Stomach smooth muscle (tissue), 2 donors: Measurements from ENCODE around the gene ANKFN1.

Source experiments
- H3K27ac ChIP-seq: one replicate; pipeline ENCODE4 v1.7.0; 2013; ENCODE audit warnings: mild to moderate bottlenecking, low read length, inconsistent platforms
- H3K27me3 ChIP-seq, 2 donors: one replicate each; pipeline ENCODE4 v1.7.0; 2013; ENCODE audit warnings: low read length in 2 of 2; ENCODE audit not compliant: insufficient read depth in 2 of 2, control insufficient read depth in 1 of 2
- H3K36me3 ChIP-seq, 2 donors: one replicate each; pipeline ENCODE4 v1.7.0; 2013; ENCODE audit warnings: low read length in 2 of 2; ENCODE audit not compliant: control insufficient read depth in 2 of 2, insufficient read depth in 2 of 2
- H3K4me1 ChIP-seq: one replicate; pipeline ENCODE4 v1.7.0; 2013; ENCODE audit warnings: low read length; ENCODE audit not compliant: control insufficient read depth, insufficient read depth
- H3K4me3 ChIP-seq, 2 donors: one replicate each; pipeline ENCODE4 v1.7.0; 2013; ENCODE audit warnings: low read length in 2 of 2
- H3K9ac ChIP-seq, 2 donors: one replicate each; pipeline ENCODE4 v1.7.0; 2013; ENCODE audit warnings: low read length in 2 of 2, mild to moderate bottlenecking in 1 of 2
- H3K9me3 ChIP-seq, 2 donors: one replicate each; pipeline ENCODE4 v1.7.0; 2013; ENCODE audit warnings: low read length in 2 of 2; ENCODE audit not compliant: control insufficient read depth in 2 of 2
- donor health status: healthy.
- donor health status: Pancreatic carcinoma.

The ANKFN1 gene

DNA sequence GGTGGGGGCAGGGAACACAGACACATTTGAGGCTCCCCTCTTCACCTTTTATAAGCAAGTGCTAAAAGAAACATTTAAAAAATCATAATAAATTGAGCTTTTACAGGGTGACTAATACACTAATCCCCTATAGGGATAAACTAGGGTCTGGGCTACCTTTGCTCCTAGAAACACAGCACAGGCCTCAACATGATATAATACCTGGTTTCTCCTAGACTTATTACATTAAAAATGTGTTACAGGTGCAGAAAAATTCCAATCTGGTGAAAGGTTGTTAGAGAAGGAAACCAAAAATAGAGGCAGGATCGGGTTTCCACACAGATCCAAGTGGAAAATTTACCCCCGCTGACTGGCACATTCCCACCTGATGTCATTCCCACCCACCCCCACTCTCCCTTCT lies 315.6 kb downstream of the ANKFN1 start:
- no peaks in the 10 kb centered on the region for H3K4me1 ChIP-seq
- no peaks in the 10 kb centered on the region for H3K9me3 ChIP-seq
- no peak overlapping the region for H3K9ac ChIP-seq
- no peaks in the 10 kb centered on the region for H3K36me3 ChIP-seq
- no peak overlapping the region for H3K27ac ChIP-seq
- H3K27me3 ChIP-seq = no peaks in the 10 kb centered on the region
- H3K4me3 ChIP-seq = no peak overlapping the region

DNA sequence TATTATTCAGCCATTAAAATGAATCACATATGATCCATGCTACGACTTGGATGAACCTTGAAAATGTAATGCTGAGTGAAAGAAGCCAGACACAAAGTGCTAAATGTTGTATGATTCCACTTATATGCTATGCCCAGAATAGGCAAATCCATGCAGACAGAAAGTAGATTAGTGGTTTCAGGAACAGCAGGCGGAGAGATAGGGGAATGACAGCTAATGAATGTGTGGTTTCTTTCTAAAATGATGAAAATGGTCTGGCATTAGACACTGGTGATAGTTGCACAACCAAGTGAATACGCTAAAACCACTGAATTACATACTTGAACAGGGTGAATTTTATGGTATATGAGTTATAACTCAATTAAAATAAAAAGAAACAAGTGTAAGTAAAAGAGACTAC lies 318.4 kb downstream of the ANKFN1 start:
- no peaks in the 10 kb centered on the region for H3K36me3 ChIP-seq
- H3K4me1 ChIP-seq = no peaks in the 10 kb centered on the region
- no peaks in the 10 kb centered on the region for H3K27me3 ChIP-seq
- no peak overlapping the region for H3K9ac ChIP-seq
- no peak overlapping the region for H3K27ac ChIP-seq
- H3K9me3 ChIP-seq = no peaks in the 10 kb centered on the region
- no peak overlapping the region for H3K4me3 ChIP-seq

DNA sequence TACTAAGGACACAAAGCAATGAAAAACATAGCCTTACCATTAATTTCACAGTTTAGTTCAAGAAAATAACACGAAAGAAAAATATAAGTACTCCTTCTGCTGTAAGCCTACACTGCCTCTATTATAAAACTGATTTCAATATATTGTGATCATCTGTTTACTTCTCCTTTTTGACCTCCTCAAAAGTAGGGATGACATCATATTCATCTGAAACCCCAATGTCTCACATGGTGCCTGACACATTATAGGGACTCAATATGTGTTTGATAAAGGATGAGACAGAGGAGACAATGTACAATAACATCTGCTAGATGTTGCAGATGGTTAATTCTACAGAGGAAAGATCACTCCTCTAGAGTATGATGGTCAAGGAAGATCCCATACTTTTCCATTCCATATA lies 321.8 kb downstream of the ANKFN1 start:
- Histone ChIP-seq H3K9me3 (no peaks in the 10 kb centered on the region), H3K4me1 (peaks cover 2% of the 10 kb centered on the region), H3K9ac (no peak overlapping the region), H3K27ac (no peak overlapping the region), H3K36me3 (no peaks in the 10 kb centered on the region), H3K27me3 (no peaks in the 10 kb centered on the region), H3K4me3 (no peak overlapping the region)

DNA sequence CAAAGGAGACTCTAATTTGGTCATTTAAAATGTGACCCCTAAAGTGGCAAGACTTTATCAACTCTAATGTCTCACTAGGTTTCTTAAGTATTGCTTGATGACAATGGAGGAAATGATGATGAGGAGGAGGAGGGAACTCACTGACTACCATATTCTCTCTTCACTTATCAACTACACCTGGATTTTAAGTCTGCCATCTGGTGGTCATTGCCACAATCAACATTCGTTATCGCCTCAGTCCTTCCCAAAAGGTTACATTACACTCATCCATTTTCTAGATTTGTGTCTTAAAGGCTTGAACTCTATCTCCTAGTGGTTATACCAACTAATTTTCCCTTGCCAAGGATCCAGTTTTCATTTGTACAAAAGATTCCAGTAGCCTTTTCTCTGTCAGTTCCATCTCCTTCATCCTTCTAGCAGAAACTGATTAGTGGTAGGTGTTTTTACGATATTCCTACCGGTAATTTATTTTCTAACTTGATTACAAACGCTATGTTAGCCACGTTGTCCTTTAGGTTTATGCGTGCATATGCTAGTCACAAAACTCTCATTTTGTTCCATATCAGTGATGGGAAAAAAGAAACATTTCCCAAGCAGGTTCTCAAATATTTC lies 325.7 kb downstream of the ANKFN1 start:
- peaks cover 2% of the 10 kb centered on the region for H3K4me1 ChIP-seq
- H3K27me3 ChIP-seq = no peaks in the 10 kb centered on the region
- H3K36me3 ChIP-seq = no peaks in the 10 kb centered on the region
- H3K9me3 ChIP-seq = no peaks in the 10 kb centered on the region
- no peak overlapping the region for H3K27ac ChIP-seq
- no peak overlapping the region for H3K9ac ChIP-seq
- H3K4me3 ChIP-seq = no peak overlapping the region

DNA sequence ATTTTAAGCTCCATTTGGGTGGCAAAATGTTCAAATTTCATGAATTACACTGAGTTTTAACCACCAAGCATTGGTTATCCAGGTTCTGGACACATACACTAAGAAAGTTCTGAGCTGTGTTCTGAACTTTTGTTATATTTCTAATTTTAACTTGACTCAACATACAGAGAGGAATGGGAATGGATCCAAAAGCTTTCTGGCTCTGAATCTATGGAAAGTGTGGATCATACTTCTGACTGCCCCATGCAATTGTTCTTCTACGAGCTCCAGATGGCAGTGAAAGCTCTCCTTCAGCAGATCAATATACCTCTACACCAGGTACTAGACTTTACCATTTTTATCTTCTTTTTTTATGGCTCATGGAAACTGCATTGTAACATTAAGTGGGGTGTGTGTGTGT lies 327.2 kb downstream of the ANKFN1 start:
- no peak overlapping the region for H3K27ac ChIP-seq
- no peak overlapping the region for H3K4me3 ChIP-seq
- no peaks in the 10 kb centered on the region for H3K36me3 ChIP-seq
- H3K4me1 ChIP-seq = peaks cover 2% of the 10 kb centered on the region
- H3K27me3 ChIP-seq = no peaks in the 10 kb centered on the region
- no peaks in the 10 kb centered on the region for H3K9me3 ChIP-seq
- no peak overlapping the region for H3K9ac ChIP-seq

DNA sequence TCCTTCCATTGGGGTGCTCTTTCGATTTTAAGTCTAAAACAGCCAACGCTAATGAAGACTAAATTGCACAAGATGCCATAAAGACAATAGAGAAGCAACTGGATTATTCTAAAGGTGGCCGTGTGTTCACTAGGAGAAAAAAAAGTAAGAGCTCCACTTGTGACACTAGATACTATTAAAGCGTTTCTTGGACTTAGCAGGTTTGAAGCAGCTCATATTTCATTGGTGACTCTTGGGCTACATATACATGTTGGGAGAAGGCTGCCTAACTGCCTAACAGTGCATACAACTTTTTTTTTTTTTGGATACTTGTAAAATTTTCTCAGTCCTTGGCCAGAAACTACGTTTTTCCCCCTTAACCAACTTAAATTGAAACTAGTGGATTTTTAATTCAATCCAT lies 328.4 kb downstream of the ANKFN1 start:
- Histone ChIP-seq H3K27me3 (no peaks in the 10 kb centered on the region), H3K4me1 (peaks cover 2% of the 10 kb centered on the region), H3K9me3 (no peaks in the 10 kb centered on the region), H3K36me3 (no peaks in the 10 kb centered on the region), H3K4me3 (no peak overlapping the region), H3K27ac (no peak overlapping the region), H3K9ac (no peak overlapping the region)

DNA sequence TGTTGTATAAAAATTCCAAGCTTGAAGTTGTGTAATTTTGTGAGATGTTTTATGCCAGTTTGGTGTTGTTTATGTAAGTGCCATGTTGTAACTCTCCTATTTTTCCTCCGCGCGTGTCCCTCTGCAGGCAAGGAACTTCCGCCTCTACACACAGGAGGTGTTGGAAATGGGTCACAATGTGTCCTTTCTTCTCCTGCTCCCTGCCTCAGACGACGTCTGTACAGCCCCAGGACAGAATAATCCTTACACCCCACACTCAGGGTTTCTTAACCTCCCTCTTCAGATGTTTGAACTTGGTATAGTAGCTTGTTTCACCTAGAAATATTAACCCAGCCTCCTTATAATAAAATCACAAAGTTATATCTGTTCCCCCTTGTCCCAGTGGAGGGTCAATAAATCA lies 329.0 kb downstream of the ANKFN1 start:
- Histone ChIP-seq H3K4me1 (peaks cover 2% of the 10 kb centered on the region), H3K27me3 (no peaks in the 10 kb centered on the region), H3K27ac (no peak overlapping the region), H3K9me3 (no peaks in the 10 kb centered on the region), H3K9ac (no peak overlapping the region), H3K36me3 (no peaks in the 10 kb centered on the region), H3K4me3 (no peak overlapping the region)

DNA sequence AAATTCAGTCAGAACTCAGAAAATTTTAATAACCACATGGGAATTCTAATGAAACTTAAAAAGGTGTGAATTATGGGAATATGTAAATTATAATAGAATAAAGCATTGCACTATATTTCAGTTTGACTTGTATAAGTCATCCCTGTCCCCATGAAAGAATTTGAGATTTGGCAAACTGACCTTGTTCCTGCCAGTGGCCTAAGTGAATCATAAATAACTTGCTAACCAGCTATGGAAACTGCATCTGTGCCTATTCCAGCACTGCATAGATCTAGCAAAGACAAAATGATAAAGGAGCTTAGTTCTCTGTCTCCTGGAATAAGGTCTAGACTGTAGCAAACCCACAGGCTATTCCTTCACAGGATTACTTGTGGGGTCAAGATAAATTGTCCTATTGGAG lies 333.5 kb downstream of the ANKFN1 start:
- Histone ChIP-seq H3K27ac (no peak overlapping the region), H3K9me3 (no peaks in the 10 kb centered on the region), H3K4me3 (no peak overlapping the region), H3K36me3 (no peaks in the 10 kb centered on the region), H3K4me1 (no peaks in the 10 kb centered on the region), H3K9ac (no peak overlapping the region), H3K27me3 (no peaks in the 10 kb centered on the region)

DNA sequence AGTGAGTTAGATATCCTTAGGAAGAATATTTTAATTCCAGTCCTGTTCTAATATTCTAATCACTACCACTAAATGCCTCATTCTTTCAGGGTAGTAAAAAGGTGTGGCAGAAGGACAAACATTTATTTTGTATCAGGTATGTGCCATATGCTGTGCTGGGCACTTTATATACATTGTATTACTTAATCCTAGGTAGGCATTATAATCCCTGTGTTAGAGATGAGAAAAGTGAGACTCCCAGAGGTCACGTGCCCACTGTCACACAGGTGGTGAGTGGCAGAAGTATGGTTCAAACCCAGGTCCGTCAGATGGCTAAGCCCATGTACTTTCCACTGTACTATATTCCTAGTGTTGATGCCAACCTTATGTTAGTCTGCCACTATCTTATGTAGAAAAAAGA lies 335.5 kb downstream of the ANKFN1 start:
- Histone ChIP-seq H3K9ac (no peak overlapping the region), H3K36me3 (no peaks in the 10 kb centered on the region), H3K27me3 (no peaks in the 10 kb centered on the region), H3K4me3 (no peak overlapping the region), H3K27ac (no peak overlapping the region), H3K4me1 (no peaks in the 10 kb centered on the region), H3K9me3 (no peaks in the 10 kb centered on the region)

DNA sequence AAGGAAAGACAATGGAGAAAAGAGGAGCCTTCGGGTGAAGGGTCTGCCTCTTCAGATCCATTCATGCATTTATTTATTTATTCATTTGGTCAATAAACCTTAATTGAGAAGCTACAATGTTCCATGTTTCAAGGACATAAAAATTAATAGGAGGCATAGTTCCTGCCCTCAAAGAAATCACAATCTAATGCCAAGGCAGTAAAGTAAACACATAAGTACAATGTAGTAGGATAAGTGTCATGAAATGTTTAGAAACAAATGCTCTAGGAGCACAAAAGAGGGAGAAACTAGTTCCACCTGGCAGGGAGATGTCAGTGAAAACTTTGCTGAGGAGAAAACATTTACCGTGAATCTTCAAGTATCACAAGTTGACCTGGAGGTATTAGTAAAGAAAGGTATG lies 336.7 kb downstream of the ANKFN1 start:
- Histone ChIP-seq H3K9ac (no peak overlapping the region), H3K27ac (no peak overlapping the region), H3K27me3 (no peaks in the 10 kb centered on the region), H3K4me1 (no peaks in the 10 kb centered on the region), H3K9me3 (no peaks in the 10 kb centered on the region), H3K4me3 (no peak overlapping the region), H3K36me3 (no peaks in the 10 kb centered on the region)

DNA sequence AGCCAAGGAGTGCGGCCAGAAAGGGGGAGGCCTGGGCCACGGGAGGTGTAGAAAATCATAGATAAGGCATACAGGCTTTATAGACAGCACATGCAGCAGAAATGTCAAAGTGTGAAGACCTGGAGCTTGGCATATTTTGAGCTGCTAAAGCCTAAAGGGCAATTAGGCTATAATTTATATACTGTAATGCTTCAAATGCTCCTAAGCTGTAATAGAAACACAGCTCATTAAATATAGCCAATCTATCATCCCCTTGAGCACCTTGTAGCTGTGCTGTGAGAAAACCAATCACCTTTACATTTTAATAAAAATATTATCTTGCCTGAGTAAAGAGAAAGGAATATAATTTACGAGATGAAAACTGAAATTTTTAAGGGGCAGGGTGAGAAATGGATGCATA lies 342.3 kb downstream of the ANKFN1 start:
- Histone ChIP-seq H3K9ac (no peak overlapping the region), H3K27me3 (no peaks in the 10 kb centered on the region), H3K4me1 (no peaks in the 10 kb centered on the region), H3K4me3 (no peak overlapping the region), H3K36me3 (no peaks in the 10 kb centered on the region), H3K27ac (no peak overlapping the region), H3K9me3 (no peaks in the 10 kb centered on the region)
